Germinal center (tissue), 1 donor: ENCODE results near the gene USP13.

Experiments used
- DNase-seq: peaks from one replicate; pipeline ENCODE4 v3.0.0; 2012; ENCODE audit warnings: mixed read lengths, low spot score

Gene USP13

GRCh38 chr3:179697736-179698332 lies 45.0 kb downstream of the USP13 start:
- DNase-seq: no peak

- no peak for DNase-seq
These were observed 47.9 kb downstream of the USP13 start for GRCh38 chr3:179700716-179701115.

- DNase-seq: no peak
These were observed 48.5 kb downstream of the USP13 start for GRCh38 chr3:179701176-179701827.

GRCh38 chr3:179702271-179702947 lies 49.6 kb downstream of the USP13 start:
- DNase-seq: no peak

GRCh38 chr3:179703816-179704215 lies 51.0 kb downstream of the USP13 start:
- DNase-seq: no peak

- DNase-seq: no peak
These were observed 53.4 kb downstream of the USP13 start for GRCh38 chr3:179706233-179706632.

GRCh38 chr3:179710079-179710478 lies 57.2 kb downstream of the USP13 start:
- DNase-seq: no peak

- no peak for DNase-seq
These were observed 60.8 kb downstream of the USP13 start for GRCh38 chr3:179713643-179714090.

GRCh38 chr3:179715582-179715981 lies 62.7 kb downstream of the USP13 start:
- DNase-seq: no peak

- DNase-seq: no peak
These were observed 63.4 kb downstream of the USP13 start for GRCh38 chr3:179716226-179716625.

- no peak for DNase-seq
These were observed 64.0 kb downstream of the USP13 start for GRCh38 chr3:179716811-179717210.

GRCh38 chr3:179717219-179717618 lies 64.4 kb downstream of the USP13 start:
- DNase-seq: no peak

GRCh38 chr3:179719048-179719734 lies 66.4 kb downstream of the USP13 start:
- no peak for DNase-seq

GRCh38 chr3:179720196-179720595 lies 67.4 kb downstream of the USP13 start:
- DNase-seq: no peak

- no peak for DNase-seq
These were observed 70.8 kb downstream of the USP13 start for GRCh38 chr3:179723617-179724016.

GRCh38 chr3:179726075-179726699 lies 73.3 kb downstream of the USP13 start:
- DNase-seq: no peak

- no peak for DNase-seq
These were observed 76.2 kb downstream of the USP13 start for GRCh38 chr3:179729086-179729485.

- DNase-seq: no peak
These were observed 77.1 kb downstream of the USP13 start for GRCh38 chr3:179729981-179730380.

GRCh38 chr3:179730506-179730905 lies 77.7 kb downstream of the USP13 start:
- no peak for DNase-seq

GRCh38 chr3:179731544-179731943 lies 78.7 kb downstream of the USP13 start:
- no peak for DNase-seq

- DNase-seq: no peak
These were observed 80.0 kb downstream of the USP13 start for GRCh38 chr3:179732661-179733348.

GRCh38 chr3:179733797-179734196 lies 81.0 kb downstream of the USP13 start:
- no peak for DNase-seq
